ENCODE measurements around the gene KAZN.

Gene KAZN

GRCh38 chr1:14871218-14871970, 272.9 kb downstream of the KAZN start:
- Histone ChIP-seq H3K27me3 (ENCODE audit: control insufficient read depth, low read length) (peaks cover 10% of the 10 kb centered on the region), H4K20me1 (ENCODE audit: control insufficient read depth, insufficient read depth, low read depth, low read length) (no peaks in the 10 kb centered on the region), H3K9me2 (replicated peaks; ENCODE audit: control insufficient read depth, low read length) (no peaks in the 10 kb centered on the region), H3K4me2 (ENCODE audit: low read length) (no peak overlapping the region), H3K36me3 (ENCODE audit: control insufficient read depth, low read length) (no peaks in the 10 kb centered on the region), H3K27ac (ENCODE audit: low read depth, low read length) (no peak overlapping the region), H3K9me3 (ENCODE audit: control insufficient read depth, insufficient read depth, low read length) (no peaks in the 10 kb centered on the region), H3K79me2 (ENCODE audit: control insufficient read depth, low read length) (no peaks in the 10 kb centered on the region), H3K4me1 (ENCODE audit: control insufficient read depth, low read length) (no peaks in the 10 kb centered on the region), H3K4me3 (ENCODE audit: low read length) (no peak overlapping the region), H3F3A (ENCODE audit: control insufficient read depth, insufficient read depth) (no peaks in the 10 kb centered on the region)
- TF ChIP-seq CTCF (IDR thresholded peaks at IDR 0.05; ENCODE audit: low read depth, low read length, poor library complexity, severe bottlenecking) (no peak), EZH2phosphoT487 (IDR thresholded peaks at IDR 0.05; ENCODE audit: borderline replicate concordance, low read length) (no peak)

DNA sequence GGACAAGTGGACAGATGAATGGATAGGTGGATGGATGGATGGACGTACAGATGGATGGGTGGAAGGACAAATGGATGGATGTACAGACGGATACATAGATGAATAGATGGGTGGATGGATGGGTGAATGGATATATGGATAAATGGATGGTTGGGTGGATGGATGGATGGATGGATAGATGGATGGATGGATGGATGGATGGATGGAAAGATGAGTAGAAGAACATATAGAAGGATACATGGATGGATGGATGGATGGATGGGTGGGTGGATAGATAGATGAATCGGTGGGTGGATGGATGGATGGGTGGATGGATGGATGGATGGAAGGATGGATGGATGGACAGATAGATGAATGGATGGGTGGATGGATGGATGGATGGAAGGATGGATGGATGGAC, 274.3 kb downstream of the KAZN start:
- Histone ChIP-seq H4K20me1 (ENCODE audit: control insufficient read depth, insufficient read depth, low read depth, low read length) (no peaks in the 10 kb centered on the region), H3K9me2 (replicated peaks; ENCODE audit: control insufficient read depth, low read length) (no peaks in the 10 kb centered on the region), H3K36me3 (ENCODE audit: control insufficient read depth, low read length) (no peaks in the 10 kb centered on the region), H3K79me2 (ENCODE audit: control insufficient read depth, low read length) (no peaks in the 10 kb centered on the region), H3K4me1 (ENCODE audit: control insufficient read depth, low read length) (no peaks in the 10 kb centered on the region), H3K4me3 (ENCODE audit: low read length) (no peak overlapping the region), H3F3A (ENCODE audit: control insufficient read depth, insufficient read depth) (no peaks in the 10 kb centered on the region), H3K4me2 (ENCODE audit: low read length) (no peak overlapping the region), H3K9me3 (ENCODE audit: control insufficient read depth, insufficient read depth, low read length) (no peaks in the 10 kb centered on the region), H3K27ac (ENCODE audit: low read depth, low read length) (no peak overlapping the region), H3K27me3 (ENCODE audit: control insufficient read depth, low read length) (peaks cover 10% of the 10 kb centered on the region)
- TF ChIP-seq CTCF (IDR thresholded peaks at IDR 0.05; ENCODE audit: low read depth, low read length, poor library complexity, severe bottlenecking) (no peak), EZH2phosphoT487 (IDR thresholded peaks at IDR 0.05; ENCODE audit: borderline replicate concordance, low read length) (no peak)

GRCh38 chr1:14873677-14874076, 275.2 kb downstream of the KAZN start:
- no peak overlapping the region for H3K27ac ChIP-seq (ENCODE audit: low read depth, low read length)
- no peak overlapping the region for H3K4me2 ChIP-seq (ENCODE audit: low read length)
- no peaks in the 10 kb centered on the region for H3K9me3 ChIP-seq (ENCODE audit: control insufficient read depth, insufficient read depth, low read length)
- H3K79me2 ChIP-seq (ENCODE audit: control insufficient read depth, low read length), result no peaks in the 10 kb centered on the region
- H3K9me2 ChIP-seq (replicated peaks; ENCODE audit: control insufficient read depth, low read length), result no peaks in the 10 kb centered on the region
- peaks cover 10% of the 10 kb centered on the region for H3K27me3 ChIP-seq (ENCODE audit: control insufficient read depth, low read length)
- no peaks in the 10 kb centered on the region for H3K36me3 ChIP-seq (ENCODE audit: control insufficient read depth, low read length)
- no peaks in the 10 kb centered on the region for H4K20me1 ChIP-seq (ENCODE audit: control insufficient read depth, insufficient read depth, low read depth, low read length)
- TF ChIP-seq CTCF (IDR thresholded peaks at IDR 0.05; ENCODE audit: low read depth, low read length, poor library complexity, severe bottlenecking) (no peak), EZH2phosphoT487 (IDR thresholded peaks at IDR 0.05; ENCODE audit: borderline replicate concordance, low read length) (no peak)
- no peak overlapping the region for H3K4me3 ChIP-seq (ENCODE audit: low read length)
- no peaks in the 10 kb centered on the region for H3K4me1 ChIP-seq (ENCODE audit: control insufficient read depth, low read length)
- H3F3A ChIP-seq (ENCODE audit: control insufficient read depth, insufficient read depth), result no peaks in the 10 kb centered on the region
